Activated CD8-positive, alpha-beta memory T cell treated with anti-CD3 and anti-CD28 coated beads, Interleukin-2, amount 50 U/mL, for 48 hours (primary cell): ENCODE results near the gene FOXI2.
A peak's percentile ranks its signal among the peaks of the same experiment; 100 is the strongest.

ENCODE experiments used
- DNase-seq: peaks from one replicate; pipeline ENCODE4 v3.0.0-alpha.2; 2020

FOXI2 gene

GRCh38 chr10:127736915-127737562 is at the start of gene FOXI2:
Gene FOXI2 (plus strand): TSS chr10:127737185. CDS start chr10:127737274, 89 bp downstream.
- DNase-seq = no peak

GRCh38 chr10:127687548-127687947 is 49.4 kb upstream of the FOXI2 start:
- no peak for DNase-seq

GRCh38 chr10:127690176-127690835 is 46.7 kb upstream of the FOXI2 start:
- DNase-seq = no peak

GRCh38 chr10:127694580-127695193 is 42.3 kb upstream of the FOXI2 start:
- DNase-seq = peak; percentile 79

- no peak for DNase-seq
Observed at GRCh38 chr10:127695431-127695830, 41.6 kb upstream of the FOXI2 start.

GRCh38 chr10:127698886-127699285 is 38.1 kb upstream of the FOXI2 start:
- DNase-seq = no peak

- DNase-seq = no peak
Observed at GRCh38 chr10:127699311-127699710, 37.7 kb upstream of the FOXI2 start.

- no peak for DNase-seq
Observed at GRCh38 chr10:127702271-127702670, 34.7 kb upstream of the FOXI2 start.

GRCh38 chr10:127715249-127715648 is 21.7 kb upstream of the FOXI2 start:
- no peak for DNase-seq

- no peak for DNase-seq
Observed at GRCh38 chr10:127715782-127716378, 21.1 kb upstream of the FOXI2 start.

- no peak for DNase-seq
Observed at GRCh38 chr10:127720142-127720541, 16.8 kb upstream of the FOXI2 start.

- DNase-seq = no peak
Observed at GRCh38 chr10:127720903-127721302, 16.1 kb upstream of the FOXI2 start.

GRCh38 chr10:127734753-127735152 is 2.2 kb upstream of the FOXI2 start:
- DNase-seq = no peak

- DNase-seq = no peak
Observed at GRCh38 chr10:127735156-127735555, 1.8 kb upstream of the FOXI2 start.

- DNase-seq = no peak
Observed at GRCh38 chr10:127735723-127736221, 1.2 kb upstream of the FOXI2 start.

GRCh38 chr10:127736222-127736914 is 617 bp upstream of the FOXI2 start:
- no peak for DNase-seq

- DNase-seq = no peak
Observed at GRCh38 chr10:127737563-127738511, 852 bp downstream of the FOXI2 start.

GRCh38 chr10:127738512-127739424 is 1.8 kb downstream of the FOXI2 start:
- no peak for DNase-seq

GRCh38 chr10:127739908-127740307 is 2.9 kb downstream of the FOXI2 start:
- DNase-seq = no peak

GRCh38 chr10:127740596-127740995 is 3.6 kb downstream of the FOXI2 start:
- DNase-seq = no peak

GRCh38 chr10:127743205-127743604 is 6.2 kb downstream of the FOXI2 start:
- no peak for DNase-seq
